ENCODE measurements around the gene KISS1R.

KISS1R gene

DNA sequence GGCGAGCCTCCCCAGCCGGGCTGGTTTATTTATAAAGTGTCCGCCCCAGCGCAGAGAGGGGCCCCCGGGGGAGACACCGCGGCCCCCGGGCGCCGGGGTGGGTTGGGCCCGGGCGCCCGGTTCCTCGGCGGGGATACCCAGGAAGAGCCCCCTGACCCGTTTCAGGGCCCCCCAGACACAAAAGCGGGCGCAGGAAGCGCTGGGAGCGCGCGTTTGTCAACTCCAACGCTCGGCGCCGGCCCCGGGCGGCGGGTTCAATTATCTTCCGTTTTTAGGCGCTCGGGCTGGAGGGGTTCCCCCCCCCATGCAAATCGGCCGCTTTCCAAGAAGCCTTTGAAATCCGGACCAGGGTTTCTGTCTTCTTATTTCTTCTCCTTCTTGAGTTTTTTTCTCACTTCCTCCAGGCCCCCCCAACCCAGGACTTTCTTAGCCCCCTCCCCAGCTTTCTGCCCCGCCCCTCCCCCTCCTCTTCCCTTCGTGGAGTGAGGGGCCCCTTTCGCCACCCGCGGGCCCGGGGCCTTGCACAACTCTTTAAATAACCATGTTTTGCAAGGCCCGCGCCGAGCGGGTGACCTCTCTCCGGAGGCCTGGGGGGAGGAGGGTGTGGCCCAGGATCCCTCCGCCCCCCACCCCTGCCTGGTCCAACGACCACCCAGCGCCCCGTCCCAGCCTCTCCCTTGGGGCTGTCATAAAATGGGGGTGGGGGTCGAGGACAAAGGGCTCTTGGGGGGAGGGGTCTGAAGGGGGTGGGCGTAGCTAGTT lies 9.6 kb downstream of the KISS1R start (continued):
- TF ChIP-seq BCL11B (tag by site-specific recombination; IDR thresholded peaks at IDR 0.05; ENCODE audit: low read depth) (no peak), ZNF791 (tag by site-specific recombination; IDR thresholded peaks at IDR 0.05) (no peak), KLF10 (tag by site-specific recombination; IDR thresholded peaks at IDR 0.05) (no peak), ZNF221 (tag by site-specific recombination; IDR thresholded peaks at IDR 0.05; ENCODE audit: borderline replicate concordance) (no peak), ZNF239 (tag by site-specific recombination; IDR thresholded peaks at IDR 0.05) (no peak), ZEB2 (tag by site-specific recombination; IDR thresholded peaks at IDR 0.05) (no peak), ZNF521 (tag by site-specific recombination; IDR thresholded peaks at IDR 0.05) (no peak), ZBTB20 (tag by site-specific recombination; IDR thresholded peaks at IDR 0.05) (peak; percentile 63; the same call in 1 of the 2 replicates), ZNF335 (tag by site-specific recombination; conservative IDR thresholded peaks at IDR 0.05) (0 out of 2 replicates have a peak, but pooled peaks have one; percentile 30), SALL2 (tag by site-specific recombination; IDR thresholded peaks at IDR 0.05; ENCODE audit: borderline replicate concordance) (no peak), SP7 (tag by site-specific recombination; IDR thresholded peaks at IDR 0.05) (no peak), ZNF830 (tag by site-specific recombination; IDR thresholded peaks at IDR 0.05; ENCODE audit: low read depth) (no peak), ZNF501 (tag by site-specific recombination; IDR thresholded peaks at IDR 0.05) (no peak), ZNF785 (tag by site-specific recombination; IDR thresholded peaks at IDR 0.05) (no peak), ZSCAN16 (tag by site-specific recombination; IDR thresholded peaks at IDR 0.05) (no peak), ZNF174 (tag by site-specific recombination; IDR thresholded peaks at IDR 0.05) (no peak), ZFP69B (tag by site-specific recombination; IDR thresholded peaks at IDR 0.05) (no peak), SETDB1 (IDR thresholded peaks at IDR 0.05; ENCODE audit: insufficient read length, low read length) (no peak), HOXD13 (CRISPR knock-in tag; IDR thresholded peaks at IDR 0.05; ENCODE audit: borderline replicate concordance) (no peak), ZNF292 (tag by site-specific recombination; IDR thresholded peaks at IDR 0.05; ENCODE audit: borderline replicate concordance, low read depth) (no peak), ZNF776 (tag by site-specific recombination; IDR thresholded peaks at IDR 0.05; ENCODE audit: borderline replicate concordance) (no peak), ZSCAN4 (tag by site-specific recombination; IDR thresholded peaks at IDR 0.05) (no peak), ZBTB21 (tag by site-specific recombination; IDR thresholded peaks at IDR 0.05) (no peak), KLF16 (tag by site-specific recombination; IDR thresholded peaks at IDR 0.05) (no peak), KLF9 (tag by site-specific recombination; IDR thresholded peaks at IDR 0.05; ENCODE audit: low read depth) (peak; percentile 33; the same call in 1 of the 2 replicates), HOXA7 (CRISPR knock-in tag; IDR thresholded peaks at IDR 0.05; ENCODE audit: borderline replicate concordance) (no peak), ZNF341 (tag by site-specific recombination; IDR thresholded peaks at IDR 0.05; ENCODE audit: low read depth) (peak; percentile 60), ZNF354C (tag by site-specific recombination; IDR thresholded peaks at IDR 0.05; ENCODE audit: borderline replicate concordance, low read depth) (no peak), ZNF223 (tag by site-specific recombination; IDR thresholded peaks at IDR 0.05) (no peak), GLI2 (tag by site-specific recombination; IDR thresholded peaks at IDR 0.05; ENCODE audit: borderline replicate concordance, low read depth) (no peak), ZNF311 (tag by site-specific recombination; IDR thresholded peaks at IDR 0.05; ENCODE audit: borderline replicate concordance) (no peak), ZBTB8A (tag by site-specific recombination; IDR thresholded peaks at IDR 0.05) (peak; percentile 74; the same call in 1 of the 2 replicates)
- TF ChIP-seq, protein P1, sequence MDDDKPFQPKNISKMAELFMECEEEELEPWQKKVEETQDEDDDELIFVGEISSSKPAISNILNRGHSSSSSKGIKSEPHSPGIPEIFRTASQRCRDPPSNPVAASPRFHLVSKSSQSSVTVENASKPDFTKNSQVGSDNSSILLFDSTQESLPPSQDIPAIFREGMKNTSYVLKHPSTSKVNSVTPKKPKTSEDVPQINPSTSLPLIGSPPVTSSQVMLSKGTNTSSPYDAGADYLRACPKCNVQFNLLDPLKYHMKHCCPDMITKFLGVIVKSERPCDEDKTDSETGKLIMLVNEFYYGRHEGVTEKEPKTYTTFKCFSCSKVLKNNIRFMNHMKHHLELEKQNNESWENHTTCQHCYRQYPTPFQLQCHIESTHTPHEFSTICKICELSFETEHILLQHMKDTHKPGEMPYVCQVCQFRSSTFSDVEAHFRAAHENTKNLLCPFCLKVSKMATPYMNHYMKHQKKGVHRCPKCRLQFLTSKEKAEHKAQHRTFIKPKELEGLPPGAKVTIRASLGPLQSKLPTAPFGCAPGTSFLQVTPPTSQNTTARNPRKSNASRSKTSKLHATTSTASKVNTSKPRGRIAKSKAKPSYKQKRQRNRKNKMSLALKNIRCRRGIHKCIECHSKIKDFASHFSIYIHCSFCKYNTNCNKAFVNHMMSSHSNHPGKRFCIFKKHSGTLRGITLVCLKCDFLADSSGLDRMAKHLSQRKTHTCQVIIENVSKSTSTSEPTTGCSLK (tag by site-specific recombination; IDR thresholded peaks at IDR 0.05), result no peak
- TF ChIP-seq, protein P2, sequence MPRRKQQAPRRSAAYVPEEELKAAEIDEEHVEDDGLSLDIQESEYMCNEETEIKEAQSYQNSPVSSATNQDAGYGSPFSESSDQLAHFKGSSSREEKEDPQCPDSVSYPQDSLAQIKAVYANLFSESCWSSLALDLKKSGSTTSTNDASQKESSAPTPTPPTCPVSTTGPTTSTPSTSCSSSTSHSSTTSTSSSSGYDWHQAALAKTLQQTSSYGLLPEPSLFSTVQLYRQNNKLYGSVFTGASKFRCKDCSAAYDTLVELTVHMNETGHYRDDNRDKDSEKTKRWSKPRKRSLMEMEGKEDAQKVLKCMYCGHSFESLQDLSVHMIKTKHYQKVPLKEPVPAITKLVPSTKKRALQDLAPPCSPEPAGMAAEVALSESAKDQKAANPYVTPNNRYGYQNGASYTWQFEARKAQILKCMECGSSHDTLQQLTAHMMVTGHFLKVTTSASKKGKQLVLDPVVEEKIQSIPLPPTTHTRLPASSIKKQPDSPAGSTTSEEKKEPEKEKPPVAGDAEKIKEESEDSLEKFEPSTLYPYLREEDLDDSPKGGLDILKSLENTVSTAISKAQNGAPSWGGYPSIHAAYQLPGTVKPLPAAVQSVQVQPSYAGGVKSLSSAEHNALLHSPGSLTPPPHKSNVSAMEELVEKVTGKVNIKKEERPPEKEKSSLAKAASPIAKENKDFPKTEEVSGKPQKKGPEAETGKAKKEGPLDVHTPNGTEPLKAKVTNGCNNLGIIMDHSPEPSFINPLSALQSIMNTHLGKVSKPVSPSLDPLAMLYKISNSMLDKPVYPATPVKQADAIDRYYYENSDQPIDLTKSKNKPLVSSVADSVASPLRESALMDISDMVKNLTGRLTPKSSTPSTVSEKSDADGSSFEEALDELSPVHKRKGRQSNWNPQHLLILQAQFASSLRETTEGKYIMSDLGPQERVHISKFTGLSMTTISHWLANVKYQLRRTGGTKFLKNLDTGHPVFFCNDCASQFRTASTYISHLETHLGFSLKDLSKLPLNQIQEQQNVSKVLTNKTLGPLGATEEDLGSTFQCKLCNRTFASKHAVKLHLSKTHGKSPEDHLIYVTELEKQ (tag by site-specific recombination; IDR thresholded peaks at IDR 0.05; ENCODE audit: borderline replicate concordance), result no peak

All from HEK293 (cell line).